ENCODE results near the gene SALL4. TPM values are rescaled to one million over a fixed set of nuclear protein-coding genes. Genes with fewer than 3 reads are reported as not detected.
A peak's percentile ranks its signal among the peaks of the same experiment; 100 is the strongest.
"Not testable (repeated sequence)": the region's sequence is repeated elsewhere in the genome, so short reads cannot be mapped to it uniquely, and the experiment has no call there.

SALL4 gene
- total RNA-seq (2014; rRNA removed; shearing (Covaris generic)) = 2.7 and 3.4 TPM in 2 replicates

GRCh38 chr20:51802170-51802751 lies at the start of gene SALL4:
Gene SALL4, minus strand, starts transcription at chr20:51802521. Its CDS starts 113 bp downstream, at chr20:51802408.
- DNase-seq (ENCODE audit: low spot score) = no peak

GRCh38 chr20:51848346-51848745 lies 46.0 kb upstream of the SALL4 start:
- no peak for DNase-seq (ENCODE audit: low spot score)

GRCh38 chr20:51840865-51841264 lies 38.5 kb upstream of the SALL4 start:
- DNase-seq (ENCODE audit: low spot score) = no peak

- no peak for DNase-seq (ENCODE audit: low spot score)
Observed at GRCh38 chr20:51837876-51838420, 35.6 kb upstream of the SALL4 start.

GRCh38 chr20:51837436-51837835 lies 35.1 kb upstream of the SALL4 start:
- no peak for DNase-seq (ENCODE audit: low spot score)

GRCh38 chr20:51833326-51833725 lies 31.0 kb upstream of the SALL4 start:
- no peak for DNase-seq (ENCODE audit: low spot score)

- no peak for DNase-seq (ENCODE audit: low spot score)
Observed at GRCh38 chr20:51832276-51832675, 30.0 kb upstream of the SALL4 start.

GRCh38 chr20:51831866-51832265 lies 29.5 kb upstream of the SALL4 start:
- DNase-seq (ENCODE audit: low spot score) = no peak

- DNase-seq (ENCODE audit: low spot score) = no peak
Observed at GRCh38 chr20:51830538-51830937, 28.2 kb upstream of the SALL4 start.

- no peak for DNase-seq (ENCODE audit: low spot score)
Observed at GRCh38 chr20:51828762-51829161, 26.4 kb upstream of the SALL4 start.

- DNase-seq (ENCODE audit: low spot score) = peak; percentile 36
Observed at GRCh38 chr20:51826372-51826771, 24.1 kb upstream of the SALL4 start.

- no peak for DNase-seq (ENCODE audit: low spot score)
Observed at GRCh38 chr20:51818479-51819008, 16.2 kb upstream of the SALL4 start.

- not testable (repeated sequence) for DNase-seq (ENCODE audit: low spot score)
Observed at GRCh38 chr20:51816856-51817255, 14.5 kb upstream of the SALL4 start.

GRCh38 chr20:51815383-51816076 lies 13.2 kb upstream of the SALL4 start:
- DNase-seq (ENCODE audit: low spot score) = no peak

GRCh38 chr20:51812861-51813260 lies 10.5 kb upstream of the SALL4 start:
- DNase-seq (ENCODE audit: low spot score) = no peak

GRCh38 chr20:51811514-51812128 lies 9.3 kb upstream of the SALL4 start:
- no peak for DNase-seq (ENCODE audit: low spot score)

GRCh38 chr20:51811042-51811355 lies 8.7 kb upstream of the SALL4 start:
- DNase-seq (ENCODE audit: low spot score) = no peak

GRCh38 chr20:51810155-51811041 lies 8.1 kb upstream of the SALL4 start:
- DNase-seq (ENCODE audit: low spot score) = peak; percentile 36

- DNase-seq (ENCODE audit: low spot score) = no peak
Observed at GRCh38 chr20:51807720-51808250, 5.5 kb upstream of the SALL4 start.

- DNase-seq (ENCODE audit: low spot score) = no peak
Observed at GRCh38 chr20:51804754-51805153, 2.4 kb upstream of the SALL4 start.

- DNase-seq (ENCODE audit: low spot score) = peak; percentile 48
Observed at GRCh38 chr20:51803148-51803854, 980 bp upstream of the SALL4 start.

All from HT-29 (cell line).